Psoas muscle (tissue), 8 donors: ENCODE data around the gene AOPEP. TPM values are rescaled to one million over a fixed set of nuclear protein-coding genes. Genes with fewer than 3 reads are reported as not detected.

Source experiments
- ATAC-seq, 4 donors: fragments of 200-7000 bp; cut with Tn5 transposase; one replicate each; pipeline ENCODE4 v1.9.1; 2020; ENCODE audit warnings: moderate library complexity in 3 of 4, mild to moderate bottlenecking in 2 of 4
- DNase-seq, 2 donors: peaks; one replicate each; pipeline ENCODE4 v3.0.0-alpha.2; 2020
- H3K27ac ChIP-seq: fragments of 200-600 bp; one replicate; pipeline ENCODE4 v1.8.0; 2022
- H3K27me3 ChIP-seq, 3 donors: fragments of 200-600 bp in 1 of 3; one replicate each; pipeline versions ENCODE4 v1.6.1 to v1.8.0; 2013 to 2022; ENCODE audit warnings: low read length in 2 of 3, mild to moderate bottlenecking in 2 of 3, moderate library complexity in 1 of 3; ENCODE audit not compliant: insufficient read depth in 3 of 3
- H3K36me3 ChIP-seq, 2 donors: fragments of 200-600 bp in 1 of 2; one replicate each; pipeline versions ENCODE4 v1.6.1 to v1.8.0; 2013 to 2022; ENCODE audit warnings: low read depth in 1 of 2, mild to moderate bottlenecking in 1 of 2, moderate library complexity in 1 of 2; ENCODE audit not compliant: insufficient read depth in 1 of 2
- H3K4me1 ChIP-seq: fragments of 200-600 bp; one replicate; pipeline ENCODE4 v1.8.0; 2022
- H3K4me3 ChIP-seq: fragments of 200-600 bp; one replicate; pipeline ENCODE4 v1.8.0; 2022; ENCODE audit warnings: mild to moderate bottlenecking
- H3K9me3 ChIP-seq: fragments of 200-600 bp; one replicate; pipeline ENCODE4 v1.8.0; 2022
- WGBS, 3 donors: extraction: QIAGEN DNeasy Blood & Tissue Kit; methylation state at CpG; one replicate each; pipeline versions ENCODE4 v1.1.6 to v1.1.7; 2013; 5-methylcytosine and 5-hydroxymethylcytosine counted together
- intact Hi-C, 2 donors: fragments of 100-400 bp; cut with DNase I; formaldehyde crosslinking; loops; one replicate each; pipeline versions ENCODE4 v1.11.0 to v1.14.2; 2022
- polyA plus RNA-seq, 3 donors: library from polyadenylated mRNA; stranded (reverse); fragments of 200-250 nt; gene quantifications; one replicate each; pipeline ENCODE4 v1.2.3, GENCODE V29; 2013
- total RNA-seq, 4 donors: library from RNA; stranded (reverse); fragmentation: NEBNext Ultra II Directional in 2 of 4; extraction: Animal tissue kit (Norgen Biotek cat#: 25700) in 2 of 4; gene quantifications; one replicate each; pipeline versions ENCODE4 v1.2.1 to v1.2.4, GENCODE V29; 2021 to 2023
- TF ChIP-seq, protein P1 (sequence below): fragments of 200-600 bp; IDR thresholded peaks from one replicate; pipeline ENCODE4 v1.8.0; 2022; ENCODE audit warnings: antibody characterized with exemption
- donor health status: healthy with polysubstance abuse.
- donor health status: DM: no; HTN: no; CAD: no; lungs with moderate emphysema.
- donor health status: Bipolar disorder and iron deficiency.
- donor health status: healthy.
- donor health status: DM: yes; HTN: yes; CAD: no.
- donor health status: DM: no; HTN: no; CAD: no.
- donor health status: DM: no; HTN: no; CAD: no.
- donor health status: DM: yes; HTN: yes; CAD: no.

The AOPEP gene
- total and polyA plus RNA-seq, 7 donors = 46.4 to 96.9 (median 78.6) TPM

DNA sequence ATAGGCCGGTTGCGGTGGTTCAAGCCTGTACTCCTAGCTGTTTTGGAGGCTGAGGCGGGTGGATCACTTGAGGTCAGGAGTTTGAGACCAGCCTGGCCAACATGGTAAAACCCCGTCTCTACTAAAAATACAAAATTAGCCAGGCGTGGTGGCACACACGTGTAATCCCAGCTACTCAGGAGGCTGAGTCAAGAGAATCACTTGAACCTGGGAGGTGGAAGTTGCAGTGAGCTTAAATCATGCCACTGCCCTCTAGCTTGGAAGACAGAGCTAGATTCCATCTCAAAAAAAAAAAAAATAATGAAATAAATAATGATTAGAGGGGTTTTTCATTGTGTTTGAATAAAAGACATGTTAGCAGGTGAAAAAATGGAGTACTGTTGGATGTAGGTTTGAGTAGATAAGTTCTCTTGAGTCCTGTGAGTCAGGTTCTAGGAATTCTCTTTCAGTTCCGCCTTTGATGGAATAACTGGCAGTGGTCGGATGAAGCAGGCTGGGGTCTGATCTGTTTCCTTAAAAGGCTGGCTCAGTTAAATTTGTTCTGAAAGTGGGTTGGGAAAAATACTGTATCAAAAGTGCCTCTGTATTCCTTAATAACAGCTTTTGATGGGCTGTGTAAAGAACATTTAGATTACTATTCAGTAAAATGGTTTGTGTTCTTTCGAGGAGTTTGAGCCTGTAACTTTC is 73.2 kb downstream of the AOPEP start:
- H3K27ac ChIP-seq = peak overlapping the region; percentile 64
- no peak overlapping the region for H3K4me3 ChIP-seq
- ATAC-seq = no peak
- H3K27me3 ChIP-seq = no peaks in the 10 kb centered on the region
- 80 to 94% (median 83%) methylated on average over 9 of the region's 9 CpGs for WGBS, 3 donors
- H3K36me3 ChIP-seq = no peaks in the 10 kb centered on the region
- TF ChIP-seq, protein P1, sequence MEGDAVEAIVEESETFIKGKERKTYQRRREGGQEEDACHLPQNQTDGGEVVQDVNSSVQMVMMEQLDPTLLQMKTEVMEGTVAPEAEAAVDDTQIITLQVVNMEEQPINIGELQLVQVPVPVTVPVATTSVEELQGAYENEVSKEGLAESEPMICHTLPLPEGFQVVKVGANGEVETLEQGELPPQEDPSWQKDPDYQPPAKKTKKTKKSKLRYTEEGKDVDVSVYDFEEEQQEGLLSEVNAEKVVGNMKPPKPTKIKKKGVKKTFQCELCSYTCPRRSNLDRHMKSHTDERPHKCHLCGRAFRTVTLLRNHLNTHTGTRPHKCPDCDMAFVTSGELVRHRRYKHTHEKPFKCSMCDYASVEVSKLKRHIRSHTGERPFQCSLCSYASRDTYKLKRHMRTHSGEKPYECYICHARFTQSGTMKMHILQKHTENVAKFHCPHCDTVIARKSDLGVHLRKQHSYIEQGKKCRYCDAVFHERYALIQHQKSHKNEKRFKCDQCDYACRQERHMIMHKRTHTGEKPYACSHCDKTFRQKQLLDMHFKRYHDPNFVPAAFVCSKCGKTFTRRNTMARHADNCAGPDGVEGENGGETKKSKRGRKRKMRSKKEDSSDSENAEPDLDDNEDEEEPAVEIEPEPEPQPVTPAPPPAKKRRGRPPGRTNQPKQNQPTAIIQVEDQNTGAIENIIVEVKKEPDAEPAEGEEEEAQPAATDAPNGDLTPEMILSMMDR = no peak
- H3K4me1 ChIP-seq = peaks cover 32% of the 10 kb centered on the region
- intact Hi-C loops = no loop called here
- H3K9me3 ChIP-seq = no peaks in the 10 kb centered on the region
- no peak for DNase-seq

DNA sequence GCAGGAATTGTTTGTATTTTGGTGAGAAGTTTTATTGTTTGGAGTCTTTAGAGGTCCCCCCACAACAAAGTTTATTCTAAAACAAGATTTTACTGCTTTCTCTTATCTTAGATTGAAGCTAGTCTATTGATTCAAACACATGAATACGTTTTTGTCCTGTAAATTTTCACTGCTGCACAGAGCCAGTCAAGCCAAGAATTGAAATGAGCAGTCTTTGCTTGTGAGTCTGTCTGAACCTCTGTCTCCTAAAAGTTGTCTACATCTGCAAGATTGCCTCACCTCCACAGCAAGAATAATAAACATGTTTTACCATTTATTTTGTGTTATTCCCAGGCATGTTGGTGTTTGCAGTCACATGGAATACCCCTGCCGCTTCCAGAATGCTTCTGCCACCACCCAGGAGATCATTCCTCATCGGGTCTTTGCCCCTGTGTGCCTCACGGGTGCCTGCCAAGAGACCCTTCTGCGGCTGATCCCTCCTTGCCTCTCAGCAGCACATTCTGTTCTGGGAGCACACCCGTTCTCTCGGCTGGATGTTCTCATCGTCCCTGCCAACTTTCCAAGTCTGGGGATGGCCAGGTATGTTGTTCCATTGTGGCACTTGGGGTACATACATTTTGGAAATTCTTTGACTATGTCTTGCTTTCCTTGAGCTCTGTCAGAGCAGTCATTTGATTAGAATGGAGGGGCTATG is 74.1 kb downstream of the AOPEP start:
- Histone ChIP-seq H3K27me3 (no peaks in the 10 kb centered on the region), H3K9me3 (no peaks in the 10 kb centered on the region), H3K4me3 (no peak overlapping the region), H3K27ac (peak overlapping the region; percentile 64), H3K36me3 (no peaks in the 10 kb centered on the region), H3K4me1 (peaks cover 39% of the 10 kb centered on the region)
- TF ChIP-seq, protein P1 = no peak
- intact Hi-C loops = no loop called here
- ATAC-seq = peak in 3 of 4 donors; percentile 18 to 51 (median 46)
- no peak for DNase-seq
- WGBS, 3 donors = 32 to 52% (median 37%) methylated on average over 8 of the region's 8 CpGs

DNA sequence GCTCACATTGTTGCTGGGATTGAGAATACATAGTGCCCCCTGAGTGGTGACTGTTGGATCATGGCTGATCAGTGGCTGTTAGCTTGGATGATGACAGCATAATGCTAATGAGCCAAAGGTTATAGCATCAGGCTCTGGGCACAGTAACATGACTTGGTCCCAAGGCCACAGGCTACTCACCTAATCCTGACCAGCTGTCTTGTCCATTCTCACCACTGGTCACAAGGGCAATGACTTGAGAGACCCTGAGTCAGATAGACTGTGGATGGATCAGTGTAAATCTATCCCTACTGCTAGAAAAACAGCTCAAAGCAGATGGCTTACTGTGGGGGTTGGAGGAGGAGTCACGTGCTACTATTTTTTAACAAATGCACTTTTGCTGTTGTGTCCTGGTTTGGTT is 74.7 kb downstream of the AOPEP start:
- peaks cover 45% of the 10 kb centered on the region for H3K4me1 ChIP-seq

DNA sequence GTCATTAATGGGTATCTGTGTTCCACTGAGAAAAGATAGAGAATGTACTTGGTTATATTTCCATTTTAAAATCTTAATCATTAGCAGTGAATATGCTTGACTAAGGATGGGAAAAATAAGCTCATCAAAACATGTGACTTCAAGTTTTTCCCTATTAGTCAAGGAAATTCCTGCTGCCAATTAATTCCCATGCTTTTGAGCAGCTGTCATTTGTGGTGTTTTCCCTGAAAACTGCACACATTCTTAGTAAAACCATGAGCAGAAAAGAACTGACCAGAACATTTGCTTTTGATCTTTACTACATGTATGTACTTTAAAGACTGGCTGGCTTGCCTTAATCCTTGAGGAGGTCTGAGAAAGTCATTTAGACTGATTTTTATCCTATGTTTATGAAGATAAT is 75.2 kb downstream of the AOPEP start:
- Histone ChIP-seq H3K27me3 (no peaks in the 10 kb centered on the region), H3K9me3 (no peaks in the 10 kb centered on the region), H3K4me3 (no peak overlapping the region), H3K4me1 (peaks cover 46% of the 10 kb centered on the region), H3K36me3 (no peaks in the 10 kb centered on the region), H3K27ac (peak overlapping the region; percentile 64)
- intact Hi-C loops = no loop called here
- no peak for ATAC-seq
- DNase-seq = no peak
- TF ChIP-seq, protein P1 = no peak

More for the DNA sequence above, 74.7 kb downstream of the AOPEP start:
- DNase-seq (no peak), ATAC-seq (peak; percentile 88 to 96 (median 94))
- H3K9me3 ChIP-seq = no peaks in the 10 kb centered on the region
- no peaks in the 10 kb centered on the region for H3K27me3 ChIP-seq
- H3K4me3 ChIP-seq = no peak overlapping the region
- 23 to 24% (median 23%) methylated on average over 1 of the region's 1 CpG for WGBS, 3 donors
- no peaks in the 10 kb centered on the region for H3K36me3 ChIP-seq
- TF ChIP-seq, protein P1 = no peak
- intact Hi-C loops = no loop called here
- H3K27ac ChIP-seq = peak overlapping the region; percentile 64
